T1000 (cell line): ENCODE measurements around the gene VAV3.
A peak's percentile ranks its signal among the peaks of the same experiment; 100 is the strongest.
"Not testable (repeated sequence)": the region's sequence is repeated elsewhere in the genome, so short reads cannot be mapped to it uniquely, and the experiment has no call there.

Source experiments
- DNase-seq: peaks from one replicate; lab custom pipeline; 2025; ENCODE audit warnings: mixed read lengths; lab: John Stamatoyannopoulos, UW

Gene VAV3, protein sequence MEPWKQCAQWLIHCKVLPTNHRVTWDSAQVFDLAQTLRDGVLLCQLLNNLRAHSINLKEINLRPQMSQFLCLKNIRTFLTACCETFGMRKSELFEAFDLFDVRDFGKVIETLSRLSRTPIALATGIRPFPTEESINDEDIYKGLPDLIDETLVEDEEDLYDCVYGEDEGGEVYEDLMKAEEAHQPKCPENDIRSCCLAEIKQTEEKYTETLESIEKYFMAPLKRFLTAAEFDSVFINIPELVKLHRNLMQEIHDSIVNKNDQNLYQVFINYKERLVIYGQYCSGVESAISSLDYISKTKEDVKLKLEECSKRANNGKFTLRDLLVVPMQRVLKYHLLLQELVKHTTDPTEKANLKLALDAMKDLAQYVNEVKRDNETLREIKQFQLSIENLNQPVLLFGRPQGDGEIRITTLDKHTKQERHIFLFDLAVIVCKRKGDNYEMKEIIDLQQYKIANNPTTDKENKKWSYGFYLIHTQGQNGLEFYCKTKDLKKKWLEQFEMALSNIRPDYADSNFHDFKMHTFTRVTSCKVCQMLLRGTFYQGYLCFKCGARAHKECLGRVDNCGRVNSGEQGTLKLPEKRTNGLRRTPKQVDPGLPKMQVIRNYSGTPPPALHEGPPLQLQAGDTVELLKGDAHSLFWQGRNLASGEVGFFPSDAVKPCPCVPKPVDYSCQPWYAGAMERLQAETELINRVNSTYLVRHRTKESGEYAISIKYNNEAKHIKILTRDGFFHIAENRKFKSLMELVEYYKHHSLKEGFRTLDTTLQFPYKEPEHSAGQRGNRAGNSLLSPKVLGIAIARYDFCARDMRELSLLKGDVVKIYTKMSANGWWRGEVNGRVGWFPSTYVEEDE

DNA sequence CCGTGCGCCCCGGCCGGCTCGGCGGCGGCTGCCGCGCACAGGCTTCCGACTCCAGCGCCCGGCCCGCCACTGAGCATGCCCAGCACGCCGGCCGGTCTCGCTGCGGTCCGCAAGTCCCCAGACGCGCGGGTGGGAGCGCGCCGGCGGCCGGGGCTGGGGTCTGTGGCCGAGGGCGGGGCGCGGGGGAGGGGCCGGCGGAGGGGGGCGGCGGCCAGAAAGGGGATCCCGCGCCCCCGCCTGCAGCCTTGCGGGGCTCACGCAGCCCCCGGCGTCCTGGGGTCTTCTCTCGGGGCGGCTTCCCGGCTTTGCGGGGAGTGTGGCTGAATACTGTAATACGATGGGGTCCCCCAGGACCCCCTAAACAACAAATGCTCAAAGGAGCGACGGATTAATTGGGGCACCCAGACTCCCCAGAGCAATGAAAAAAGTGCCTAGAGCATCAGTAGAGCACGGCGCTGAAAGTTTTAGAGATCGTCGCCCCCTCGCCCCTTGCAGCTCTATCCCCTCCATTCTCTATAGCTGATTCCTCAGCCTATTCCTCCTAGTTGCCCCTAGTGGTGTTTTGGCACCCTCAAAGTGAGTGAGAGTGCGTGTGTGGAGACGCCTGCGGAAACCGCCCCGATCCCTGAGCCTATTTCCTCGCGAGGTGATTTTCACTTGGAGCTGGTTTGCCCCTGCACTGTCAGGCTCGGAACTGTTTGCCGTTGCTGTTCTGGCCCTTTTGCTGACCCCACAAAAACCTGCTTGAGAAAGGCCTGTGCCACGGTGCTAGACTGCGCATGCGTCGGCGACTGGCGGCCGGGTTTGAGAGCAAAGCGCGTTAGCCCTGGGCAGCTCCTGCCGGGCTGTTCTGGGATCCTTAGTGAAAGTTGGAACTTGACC, at the start of gene VAV3:
Gene VAV3, minus strand, starts transcription at position 71 of the 882 bp plus-strand sequence. CDS start 311 bp downstream, outside the sequence.
- peak; percentile 74 for DNase-seq

DNA sequence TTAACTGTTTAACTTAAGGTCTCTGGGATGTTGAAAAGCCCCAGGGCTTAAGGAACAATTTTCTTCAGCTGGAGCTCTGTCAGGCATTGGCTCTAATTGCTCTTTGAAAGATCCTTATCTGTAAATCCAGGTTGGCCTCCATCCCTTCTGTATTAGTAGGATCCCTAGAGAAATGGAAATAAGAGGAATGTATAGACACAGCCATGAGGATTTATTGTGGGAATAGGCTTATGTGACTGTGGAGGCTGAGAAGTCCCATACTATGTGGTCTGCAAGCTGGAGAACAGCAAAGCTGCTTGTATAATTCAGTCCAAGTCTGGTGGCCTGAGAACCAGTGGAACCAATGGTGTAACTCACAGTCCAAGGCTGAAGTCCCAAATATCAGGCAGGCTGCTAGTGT, 47.6 kb upstream of the VAV3 start:
- no peak for DNase-seq

DNA sequence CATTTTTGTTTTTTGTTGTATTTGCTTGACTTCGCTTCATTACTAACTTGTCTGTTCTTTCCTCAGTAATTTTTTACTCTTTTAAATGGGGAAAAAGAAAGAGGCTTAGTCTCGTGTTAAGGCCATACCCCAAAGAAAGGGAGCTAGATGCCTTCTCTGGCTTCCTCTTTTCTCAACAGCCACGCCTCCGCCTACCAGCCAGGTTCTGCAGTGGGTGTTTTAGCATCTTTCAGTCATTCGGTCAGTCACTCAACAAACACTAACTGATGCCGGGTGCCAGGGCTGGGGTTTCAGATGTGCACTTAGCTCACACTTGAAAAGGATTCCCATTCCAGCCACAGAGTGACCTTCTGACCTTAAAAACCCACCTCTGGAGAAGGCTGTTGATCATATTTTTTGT, 46.3 kb upstream of the VAV3 start:
- no peak for DNase-seq

DNA sequence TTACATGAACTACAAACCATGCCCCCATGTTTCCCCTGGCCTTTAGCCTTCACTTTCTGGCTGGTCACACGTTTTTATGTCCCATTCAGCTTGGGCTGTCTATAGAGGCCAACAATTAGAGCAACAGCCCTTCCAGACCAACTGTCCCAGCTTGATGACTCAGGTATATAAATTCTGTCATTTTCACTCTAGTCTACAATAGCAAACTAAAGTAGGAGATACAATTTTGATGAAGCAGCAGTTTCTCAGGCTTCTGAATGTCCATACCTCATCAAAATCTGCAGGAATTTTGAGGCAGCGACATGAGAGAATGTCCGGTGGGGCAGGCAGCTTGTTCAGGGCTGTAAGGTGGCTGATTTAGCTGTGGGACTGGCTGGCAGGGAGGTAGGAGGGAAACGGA, 45.6 kb upstream of the VAV3 start:
- DNase-seq = no peak

DNA sequence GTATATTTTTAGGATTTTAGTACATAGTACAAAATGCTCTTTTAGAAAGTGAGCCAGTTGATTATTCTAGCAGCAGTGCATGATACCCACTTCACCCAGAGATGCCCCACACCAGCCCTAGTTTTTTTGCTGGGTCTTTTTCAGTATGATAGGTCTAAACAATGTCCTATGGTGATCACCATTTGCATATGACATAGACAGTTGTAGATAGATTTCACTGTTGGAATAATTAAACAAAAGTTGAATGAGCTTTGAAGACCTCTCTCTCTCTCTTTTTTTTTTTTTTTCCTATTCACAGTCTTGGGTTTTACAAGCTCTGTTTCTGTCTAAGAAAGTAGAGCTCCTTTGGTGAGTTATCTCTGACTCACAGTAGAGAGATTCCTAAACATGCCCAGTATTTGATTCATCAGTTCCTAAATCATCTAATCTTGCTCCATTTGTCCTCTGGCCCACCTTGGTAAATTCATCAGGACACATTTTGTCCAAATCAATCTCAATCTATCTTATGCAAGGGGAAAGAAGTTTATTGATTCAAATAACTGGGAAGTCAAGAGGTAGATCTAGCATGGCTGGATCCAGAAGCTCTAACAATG, 44.7 kb upstream of the VAV3 start:
- DNase-seq = no peak

DNA sequence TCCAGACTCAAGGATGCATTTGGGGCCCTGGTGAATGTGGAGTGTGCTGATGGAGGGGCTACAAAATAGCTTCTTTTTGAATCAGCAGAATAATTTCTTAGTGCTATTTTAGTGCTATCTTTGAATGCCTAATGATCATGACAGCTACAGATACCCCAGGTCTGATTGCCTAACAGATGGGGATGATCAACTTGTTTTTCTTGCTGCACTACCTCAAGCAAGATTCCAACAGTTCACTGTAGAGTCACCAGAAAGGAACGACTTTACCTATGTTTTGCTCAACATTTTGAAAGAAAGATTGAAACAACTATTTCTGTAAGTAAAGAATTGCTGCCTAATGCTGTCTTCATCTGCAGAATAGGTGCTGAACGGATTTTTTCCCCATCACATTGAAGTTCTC, 42.6 kb upstream of the VAV3 start:
- no peak for DNase-seq

DNA sequence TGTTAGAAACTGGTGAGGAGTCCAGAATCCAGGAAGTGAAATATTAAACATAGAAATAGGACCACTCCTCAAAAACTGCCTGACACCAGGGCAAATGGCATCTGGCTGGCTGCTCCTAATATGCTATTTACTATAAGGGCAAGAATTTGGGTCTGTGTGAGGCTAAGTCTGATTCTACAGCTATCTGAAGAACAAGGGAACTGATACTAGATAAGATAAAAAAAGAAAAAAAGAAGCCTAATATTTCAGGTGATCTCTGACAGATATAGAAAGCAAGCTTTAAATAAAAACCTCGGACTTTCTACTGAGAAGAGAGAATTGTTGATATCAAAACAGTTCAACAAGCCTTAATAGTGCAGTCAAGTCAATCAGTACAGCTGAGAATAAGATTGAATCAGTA, 42.1 kb upstream of the VAV3 start:
- no peak for DNase-seq

DNA sequence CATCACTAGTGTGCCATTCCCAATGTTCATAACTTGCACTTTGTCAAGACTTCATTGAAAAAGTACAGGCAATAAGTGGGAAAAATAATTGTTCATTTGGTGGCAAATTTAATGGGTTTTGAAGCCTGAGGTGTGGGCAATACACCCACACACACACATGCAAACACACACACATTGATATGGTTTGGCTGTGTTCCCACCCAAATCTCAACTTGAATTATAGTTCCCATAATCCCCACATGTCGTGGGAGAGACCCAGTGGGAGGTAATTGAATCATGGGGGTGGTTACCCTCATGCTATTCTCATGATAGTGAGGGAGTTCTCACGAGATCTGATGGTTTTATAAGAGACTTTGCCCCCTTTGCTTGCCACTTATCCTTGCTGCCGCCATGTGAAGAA, 39.9 kb upstream of the VAV3 start:
- not testable (repeated sequence) for DNase-seq

DNA sequence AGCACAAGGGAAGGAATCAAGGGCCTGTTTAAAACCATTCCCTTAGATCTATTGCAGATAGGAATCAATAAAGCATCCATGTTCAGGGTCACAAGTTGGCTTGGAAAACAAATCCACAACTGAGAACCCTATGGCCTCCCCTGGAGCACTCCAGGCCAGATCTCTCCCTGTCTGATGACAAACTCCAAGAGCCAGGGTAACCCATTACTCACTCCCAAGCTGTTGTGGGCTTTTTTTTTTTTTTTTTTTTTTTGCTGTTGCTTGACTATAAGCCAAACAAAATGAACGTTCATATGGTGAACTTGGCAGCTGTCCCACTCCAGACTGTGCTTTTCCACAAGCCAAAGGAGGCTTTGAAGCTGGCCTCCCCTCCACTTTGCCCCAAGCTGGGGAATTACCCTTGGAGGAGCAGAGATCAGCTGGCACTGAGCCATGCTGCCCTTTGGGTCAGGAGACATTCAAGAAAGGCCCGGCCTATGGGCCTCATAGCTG, 35.7 kb upstream of the VAV3 start:
- DNase-seq = peak; percentile 55

DNA sequence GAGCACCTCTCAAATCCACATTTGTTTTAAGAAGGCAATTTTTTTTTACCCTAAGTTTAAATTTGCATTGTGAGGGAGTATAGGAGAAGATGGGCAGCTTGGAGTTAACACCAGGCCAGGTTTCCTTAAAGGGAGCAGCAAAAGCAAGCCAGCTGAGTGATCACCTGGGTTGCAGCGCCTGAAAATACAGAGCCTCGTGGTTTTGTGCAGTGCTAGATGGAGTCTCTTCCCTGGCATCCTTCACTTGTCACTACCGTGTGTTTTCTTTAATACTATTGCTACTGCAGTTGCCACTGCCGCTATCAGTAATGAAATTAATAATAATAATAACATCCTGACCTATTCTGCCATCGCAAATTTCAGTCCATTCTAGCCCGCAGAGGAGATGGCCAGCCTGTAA, 35.2 kb upstream of the VAV3 start:
- DNase-seq = no peak

DNA sequence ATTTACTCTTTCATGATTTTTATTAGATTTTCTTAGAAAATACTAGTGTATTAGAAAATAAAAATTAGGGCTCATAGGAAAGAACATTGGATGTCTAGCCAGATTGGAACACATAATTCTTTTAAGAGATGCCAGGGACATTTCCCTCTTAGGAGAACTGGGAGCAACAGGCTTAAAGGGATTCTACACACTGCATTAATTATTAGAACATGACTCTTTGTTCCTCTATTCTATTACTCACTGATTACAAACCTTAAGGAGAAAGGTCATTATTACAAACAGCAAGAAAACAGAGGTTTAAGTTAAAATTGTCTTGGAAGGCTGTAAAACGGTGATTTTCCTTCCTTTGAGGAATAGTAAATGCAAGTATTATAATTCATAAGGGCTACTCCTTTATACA, 32.9 kb upstream of the VAV3 start:
- no peak for DNase-seq

DNA sequence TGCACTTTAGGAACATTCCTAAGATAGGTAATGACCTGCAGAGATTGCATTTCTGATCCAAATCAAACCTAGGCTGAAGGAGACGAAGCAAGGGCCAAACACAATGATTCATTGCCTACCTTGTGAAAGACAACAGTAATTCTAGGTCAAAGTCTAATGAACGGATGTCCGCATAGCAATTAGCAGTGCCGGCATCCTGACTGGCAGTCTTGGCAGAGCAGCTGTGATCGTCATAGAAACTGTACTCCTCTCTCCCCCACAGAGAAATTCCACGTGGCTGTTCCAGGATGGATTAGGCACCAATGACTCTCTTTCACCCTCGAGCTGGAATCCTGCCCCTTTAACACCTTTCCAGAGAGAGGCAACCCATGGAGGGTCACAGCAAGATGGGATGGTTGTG, 28.9 kb upstream of the VAV3 start:
- no peak for DNase-seq

DNA sequence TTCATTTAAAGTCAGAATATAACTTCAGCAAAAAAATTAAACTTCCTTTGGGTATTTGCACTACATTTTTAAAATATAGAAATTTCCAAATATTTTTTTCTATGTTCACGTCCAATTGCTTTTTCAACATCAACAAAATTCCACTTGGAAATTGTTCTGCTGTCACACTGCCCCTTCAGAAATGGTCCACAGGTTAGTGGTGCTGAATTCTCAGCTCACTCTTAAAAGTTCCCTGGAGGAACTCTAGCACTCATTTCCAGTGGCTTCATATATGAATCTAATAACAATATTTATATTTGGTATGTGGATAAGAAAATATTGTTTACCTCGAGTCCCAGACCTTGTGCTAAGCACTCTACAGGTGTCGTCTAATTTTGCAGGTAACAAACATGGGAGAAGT, 27.4 kb upstream of the VAV3 start:
- no peak for DNase-seq

DNA sequence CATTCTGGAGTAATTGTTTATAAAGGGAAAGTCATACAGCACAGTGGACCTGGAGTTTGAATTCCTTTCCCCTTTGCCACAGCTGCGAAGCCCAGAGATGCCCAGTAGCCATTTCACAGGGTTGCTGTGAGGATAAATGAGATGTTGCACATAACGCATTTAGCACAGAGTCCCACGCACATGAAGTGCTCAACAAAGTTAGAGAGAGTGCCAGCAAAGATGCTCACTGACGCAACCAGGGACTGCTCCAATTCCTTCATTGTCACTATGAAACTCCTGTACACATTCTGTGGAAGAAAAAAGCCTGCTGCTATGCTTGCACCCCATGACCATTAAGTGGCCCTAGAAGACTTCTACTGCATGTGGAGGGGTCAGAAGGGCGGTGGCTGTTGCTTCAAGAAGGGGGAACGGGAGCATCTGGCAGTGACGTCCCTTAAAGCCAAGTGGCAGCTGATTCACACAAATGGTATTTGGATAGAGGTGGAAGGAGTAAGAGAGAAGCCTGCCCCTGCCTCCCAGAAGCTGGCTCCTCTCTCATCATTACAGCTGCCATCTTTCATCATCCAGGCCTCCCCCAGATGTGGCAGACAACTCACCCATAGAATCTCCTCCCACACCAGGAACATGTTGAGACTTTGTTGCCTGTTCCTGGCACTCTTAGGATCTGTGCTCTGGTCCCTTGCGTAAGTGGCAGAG, 26.5 kb upstream of the VAV3 start:
- no peak for DNase-seq

DNA sequence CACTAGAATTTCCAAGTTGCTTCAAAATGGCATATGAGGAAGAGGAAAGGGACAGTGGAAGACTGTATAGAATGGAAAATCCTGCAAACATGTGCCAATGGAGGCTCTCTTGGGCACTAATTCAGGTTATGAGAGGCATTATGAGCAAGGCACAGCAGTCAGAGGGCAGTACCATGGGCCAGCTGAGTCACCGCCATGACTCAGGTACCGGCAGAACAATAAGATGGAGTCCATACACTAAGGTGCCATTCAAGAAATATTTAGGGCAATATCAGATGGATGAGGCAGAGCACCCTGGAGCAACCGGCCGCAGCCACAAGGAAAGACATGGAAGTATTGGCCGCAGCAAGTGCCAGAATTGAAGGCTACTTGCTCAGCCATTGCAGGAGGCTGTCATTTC, 25.6 kb upstream of the VAV3 start:
- peak; percentile 10 for DNase-seq

DNA sequence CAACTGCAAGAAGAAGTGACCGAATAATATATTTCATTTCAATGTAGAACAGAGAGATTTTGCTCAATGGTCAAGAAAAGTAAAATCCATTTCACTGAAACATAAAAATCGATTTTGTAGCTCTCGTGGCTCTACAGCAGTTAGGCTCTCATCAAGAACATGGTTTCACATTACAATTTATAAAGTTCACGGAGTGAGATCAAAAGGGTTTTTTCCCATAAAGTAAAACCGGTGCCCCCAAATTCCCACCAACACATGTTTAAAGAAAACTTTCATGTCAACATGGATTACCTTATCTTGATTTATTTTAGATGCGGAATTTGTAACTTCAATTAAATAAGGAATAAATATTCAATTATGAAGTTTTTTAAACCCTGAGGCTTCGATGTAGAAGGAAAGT, 16.3 kb upstream of the VAV3 start:
- no peak for DNase-seq

DNA sequence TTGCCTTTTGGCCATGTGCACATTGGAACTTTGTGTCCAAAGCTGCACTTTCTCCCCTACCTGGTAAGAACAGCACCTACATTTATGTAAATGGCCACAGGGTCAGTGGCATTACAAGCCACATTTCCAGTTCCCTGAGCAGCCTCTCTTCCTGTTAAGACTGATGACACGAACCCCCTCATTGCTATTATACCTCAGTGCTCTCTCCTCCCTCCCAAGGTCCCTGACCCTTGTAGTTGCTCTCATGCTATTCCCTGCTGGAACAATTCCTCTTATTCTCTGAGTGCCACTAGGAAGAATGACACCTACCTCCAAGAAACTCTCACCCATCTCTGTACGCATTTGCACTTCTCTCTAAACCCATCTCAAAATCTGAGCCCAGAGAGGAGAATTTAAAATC, 14.9 kb upstream of the VAV3 start:
- no peak for DNase-seq

DNA sequence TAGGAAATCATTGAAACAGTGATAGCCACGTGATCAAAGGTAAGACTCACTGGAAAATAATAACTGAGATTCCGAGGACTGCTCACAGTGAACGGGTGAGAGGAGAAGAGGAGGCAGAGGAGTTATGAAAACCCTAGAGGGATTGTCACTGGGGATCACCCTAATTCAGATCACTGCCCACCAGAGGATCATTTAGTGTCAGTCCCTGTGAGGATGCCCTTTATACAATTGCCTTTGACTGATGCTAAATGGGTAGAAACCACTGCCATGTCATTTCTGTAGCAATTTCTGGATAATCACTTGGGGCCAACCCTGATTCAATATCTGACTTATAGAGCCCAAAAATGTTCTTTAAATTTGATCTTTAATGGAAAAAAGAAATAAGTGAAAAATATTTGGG, 14.1 kb upstream of the VAV3 start:
- no peak for DNase-seq

DNA sequence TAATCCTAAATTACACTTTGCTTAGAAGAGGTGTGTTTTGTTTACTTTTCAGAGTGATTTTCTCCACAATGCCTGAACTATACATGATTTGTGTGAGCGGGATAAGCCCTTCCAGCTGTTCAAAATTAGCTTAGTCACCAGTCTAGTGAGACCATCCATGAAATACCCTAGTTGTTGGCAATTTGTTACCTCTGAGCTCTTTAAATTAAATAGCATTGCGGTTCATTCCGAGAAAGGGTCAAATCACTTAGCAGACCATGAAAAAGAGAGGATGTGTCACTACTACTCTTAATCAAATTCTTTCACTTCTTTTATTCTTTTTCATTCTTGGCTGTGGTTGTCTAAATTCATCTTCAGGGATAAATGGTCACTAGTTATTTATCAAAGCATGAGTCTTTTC, 11.9 kb upstream of the VAV3 start:
- no peak for DNase-seq

DNA sequence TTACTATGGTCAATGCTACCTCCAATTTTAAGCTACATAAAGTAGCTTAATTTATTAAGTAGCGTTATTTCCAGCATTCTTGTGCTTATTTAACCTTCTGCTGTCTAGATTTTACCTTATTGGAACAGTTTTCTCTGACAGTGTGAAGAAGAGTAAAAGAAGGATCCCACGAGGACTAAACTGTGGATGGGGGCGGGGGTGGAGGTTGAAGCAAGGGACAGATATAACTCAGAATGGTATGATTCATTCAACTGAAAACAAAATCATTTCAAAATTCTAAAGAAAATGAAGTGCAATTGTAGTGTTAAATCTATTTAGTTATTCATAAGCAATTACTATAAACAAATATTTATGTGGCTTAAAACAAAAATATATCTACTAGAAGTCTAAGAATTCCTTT, 11.5 kb upstream of the VAV3 start:
- DNase-seq = no peak

DNA sequence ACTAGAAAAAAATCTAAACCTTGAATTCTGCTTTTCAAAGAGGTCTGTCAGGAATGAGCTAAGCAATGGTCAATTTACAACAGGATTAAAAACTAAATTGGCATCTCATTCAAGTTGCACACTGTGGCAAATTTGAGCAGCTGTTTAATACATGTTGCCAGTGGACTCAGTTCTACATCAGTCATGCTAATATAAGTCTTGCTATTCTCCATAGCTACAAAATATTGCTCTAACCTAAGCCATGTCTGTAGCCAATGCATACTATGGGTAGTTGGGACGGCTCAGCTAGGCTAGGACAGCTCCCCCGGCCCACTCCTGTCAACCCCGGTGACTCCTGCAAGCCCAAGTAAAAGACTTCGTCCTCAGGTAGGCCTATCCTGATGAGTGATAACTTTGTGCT, 10.9 kb upstream of the VAV3 start:
- DNase-seq = no peak
